Suprapubic skin (tissue), 4 donors: Measurements from ENCODE around the gene ACO2.

Experiments
- CTCF ChIP-seq, 2 donors: fragments of 200-600 bp in 1 of 2; fragments of 450-650 bp in 1 of 2; sonication (generic) in 1 of 2; IDR thresholded peaks; one replicate each; pipeline ENCODE4 v1.5.1; 2016 to 2019; ENCODE audit warnings: antibody characterized with exemption in 2 of 2, mild to moderate bottlenecking in 1 of 2, moderate library complexity in 1 of 2
- POLR2A ChIP-seq, 2 donors: fragments of 450-650 bp; IDR thresholded peaks; one replicate each; pipeline ENCODE4 v1.6.1; 2017; ENCODE audit warnings: antibody characterized with exemption in 2 of 2, mild to moderate bottlenecking in 2 of 2, moderate library complexity in 2 of 2
- POLR2AphosphoS5 ChIP-seq, 3 donors: sonication (generic); formaldehyde crosslinking; IDR thresholded peaks; one replicate each; pipeline ENCODE4 v1.6.1; 2017; ENCODE audit warnings: antibody characterized with exemption in 3 of 3

- TF ChIP-seq POLR2A (IDR thresholded peaks at IDR 0.05) (no peak), CTCF (IDR thresholded peaks at IDR 0.05) (no peak), POLR2AphosphoS5 (IDR thresholded peaks at IDR 0.05) (no peak)
Measured at GRCh38 chr22:41570221-41570620, 101.3 kb downstream of the ACO2 start.
